ENCODE measurements around the gene CENPS.
"Not testable (repeated sequence)": the region's sequence is repeated elsewhere in the genome, so short reads cannot be mapped to it uniquely, and the experiment has no call there.

CENPS gene

GRCh38 chr1:10401281-10401680, 29.0 kb upstream of the CENPS start:
- H3K27ac ChIP-seq (ENCODE audit: poor library complexity, severe bottlenecking) = no peak overlapping the region
- no peaks in the 10 kb centered on the region for H3K27me3 ChIP-seq (ENCODE audit: insufficient read depth, poor library complexity, severe bottlenecking)
- peaks cover 56% of the 10 kb centered on the region for H3K36me3 ChIP-seq (ENCODE audit: low read depth)
- H3K4me3 ChIP-seq (ENCODE audit: severe bottlenecking) = no peak overlapping the region
- TF ChIP-seq, protein P1, sequence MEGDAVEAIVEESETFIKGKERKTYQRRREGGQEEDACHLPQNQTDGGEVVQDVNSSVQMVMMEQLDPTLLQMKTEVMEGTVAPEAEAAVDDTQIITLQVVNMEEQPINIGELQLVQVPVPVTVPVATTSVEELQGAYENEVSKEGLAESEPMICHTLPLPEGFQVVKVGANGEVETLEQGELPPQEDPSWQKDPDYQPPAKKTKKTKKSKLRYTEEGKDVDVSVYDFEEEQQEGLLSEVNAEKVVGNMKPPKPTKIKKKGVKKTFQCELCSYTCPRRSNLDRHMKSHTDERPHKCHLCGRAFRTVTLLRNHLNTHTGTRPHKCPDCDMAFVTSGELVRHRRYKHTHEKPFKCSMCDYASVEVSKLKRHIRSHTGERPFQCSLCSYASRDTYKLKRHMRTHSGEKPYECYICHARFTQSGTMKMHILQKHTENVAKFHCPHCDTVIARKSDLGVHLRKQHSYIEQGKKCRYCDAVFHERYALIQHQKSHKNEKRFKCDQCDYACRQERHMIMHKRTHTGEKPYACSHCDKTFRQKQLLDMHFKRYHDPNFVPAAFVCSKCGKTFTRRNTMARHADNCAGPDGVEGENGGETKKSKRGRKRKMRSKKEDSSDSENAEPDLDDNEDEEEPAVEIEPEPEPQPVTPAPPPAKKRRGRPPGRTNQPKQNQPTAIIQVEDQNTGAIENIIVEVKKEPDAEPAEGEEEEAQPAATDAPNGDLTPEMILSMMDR (IDR thresholded peaks at IDR 0.05; ENCODE audit: poor library complexity, severe bottlenecking) = no peak
- DNase-seq (ENCODE audit: low spot score) (no peak), ATAC-seq (ENCODE audit: low read depth) (no peak)
- no peaks in the 10 kb centered on the region for H3K9me3 ChIP-seq (ENCODE audit: severe bottlenecking)
- H3K4me1 ChIP-seq (ENCODE audit: insufficient read depth, poor library complexity, severe bottlenecking) = peaks cover 16% of the 10 kb centered on the region

GRCh38 chr1:10402729-10403274, 27.4 kb upstream of the CENPS start:
- Histone ChIP-seq H3K9me3 (ENCODE audit: severe bottlenecking) (no peaks in the 10 kb centered on the region), H3K27ac (ENCODE audit: poor library complexity, severe bottlenecking) (peak overlapping the region; percentile 3), H3K27me3 (ENCODE audit: insufficient read depth, poor library complexity, severe bottlenecking) (no peaks in the 10 kb centered on the region), H3K4me3 (ENCODE audit: severe bottlenecking) (no peak overlapping the region), H3K36me3 (ENCODE audit: low read depth) (peaks cover 70% of the 10 kb centered on the region), H3K4me1 (ENCODE audit: insufficient read depth, poor library complexity, severe bottlenecking) (peaks cover 16% of the 10 kb centered on the region)
- DNase-seq (ENCODE audit: low spot score) (no peak), ATAC-seq (ENCODE audit: low read depth) (no peak)
- TF ChIP-seq, protein P1 (IDR thresholded peaks at IDR 0.05; ENCODE audit: poor library complexity, severe bottlenecking) = no peak

DNA sequence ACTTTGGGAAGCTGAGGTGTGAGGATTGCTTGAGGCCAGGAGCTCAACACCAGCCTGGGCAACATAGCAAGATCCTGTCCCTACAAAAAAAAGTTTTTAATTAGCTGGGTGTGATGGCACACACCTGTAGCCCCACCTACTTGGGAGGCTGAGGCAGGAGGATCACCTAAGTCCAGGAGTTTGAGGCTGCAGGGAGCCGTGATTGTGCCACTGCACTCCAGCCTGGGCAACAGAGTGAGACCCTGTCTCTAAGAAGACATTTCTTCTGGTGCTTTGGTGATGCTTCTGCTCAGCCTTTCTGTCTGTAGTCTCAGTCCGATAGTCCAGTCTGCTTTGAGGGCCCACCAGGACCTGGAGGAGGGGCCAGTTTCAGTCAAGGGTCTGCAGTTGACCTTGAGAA, 23.0 kb upstream of the CENPS start:
- Histone ChIP-seq H3K4me1 (ENCODE audit: insufficient read depth, poor library complexity, severe bottlenecking) (peaks cover 6% of the 10 kb centered on the region), H3K27me3 (ENCODE audit: insufficient read depth, poor library complexity, severe bottlenecking) (no peaks in the 10 kb centered on the region), H3K4me3 (ENCODE audit: severe bottlenecking) (no peak overlapping the region), H3K9me3 (ENCODE audit: severe bottlenecking) (no peaks in the 10 kb centered on the region), H3K27ac (ENCODE audit: poor library complexity, severe bottlenecking) (no peak overlapping the region), H3K36me3 (ENCODE audit: low read depth) (peaks cover 92% of the 10 kb centered on the region)
- TF ChIP-seq, protein P1 (IDR thresholded peaks at IDR 0.05; ENCODE audit: poor library complexity, severe bottlenecking) = no peak
- no peak for ATAC-seq (ENCODE audit: low read depth)
- DNase-seq (ENCODE audit: low spot score) = no peak

DNA sequence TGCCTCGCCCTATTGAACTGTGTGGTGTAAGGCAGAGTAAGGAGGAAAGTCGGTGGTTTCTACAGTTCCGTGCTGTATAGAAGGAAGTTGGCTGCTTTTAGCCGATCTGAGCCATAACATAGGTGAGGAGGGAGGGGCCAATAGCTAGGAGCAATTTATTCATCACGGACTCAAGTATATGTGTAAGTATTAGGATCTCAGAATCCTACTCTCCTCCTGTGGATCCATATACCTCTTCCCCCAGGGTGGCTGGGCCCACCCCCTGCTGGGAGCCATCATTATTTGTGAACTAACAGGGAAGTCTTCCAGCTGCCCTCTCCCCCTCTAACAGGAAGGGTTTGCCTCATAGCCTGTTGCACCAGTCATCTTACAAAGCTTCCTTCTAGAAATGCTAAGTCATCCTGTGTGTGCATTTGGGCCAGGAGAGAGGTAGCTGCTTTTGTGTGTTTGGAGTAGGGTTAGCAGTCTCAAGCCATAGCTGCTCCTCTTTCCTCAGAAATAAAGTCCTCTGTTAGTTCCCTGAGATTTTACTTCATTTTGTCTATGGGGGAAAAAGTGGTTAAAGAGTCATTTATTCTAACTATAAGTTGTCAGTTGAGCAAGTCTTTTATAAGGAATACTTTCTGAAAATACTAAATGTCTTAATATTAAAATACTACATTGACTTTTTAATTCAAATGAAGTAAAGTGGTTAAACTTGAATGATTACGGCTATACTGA, 14.9 kb upstream of the CENPS start:
- H3K27ac ChIP-seq (ENCODE audit: poor library complexity, severe bottlenecking) = no peak overlapping the region
- no peak overlapping the region for H3K4me3 ChIP-seq (ENCODE audit: severe bottlenecking)
- peaks cover 92% of the 10 kb centered on the region for H3K36me3 ChIP-seq (ENCODE audit: low read depth)
- DNase-seq (ENCODE audit: low spot score) = no peak
- no peaks in the 10 kb centered on the region for H3K9me3 ChIP-seq (ENCODE audit: severe bottlenecking)
- no peaks in the 10 kb centered on the region for H3K27me3 ChIP-seq (ENCODE audit: insufficient read depth, poor library complexity, severe bottlenecking)
- ATAC-seq (ENCODE audit: low read depth) = no peak
- H3K4me1 ChIP-seq (ENCODE audit: insufficient read depth, poor library complexity, severe bottlenecking) = no peaks in the 10 kb centered on the region
- TF ChIP-seq, protein P1 (IDR thresholded peaks at IDR 0.05; ENCODE audit: poor library complexity, severe bottlenecking) = no peak

DNA sequence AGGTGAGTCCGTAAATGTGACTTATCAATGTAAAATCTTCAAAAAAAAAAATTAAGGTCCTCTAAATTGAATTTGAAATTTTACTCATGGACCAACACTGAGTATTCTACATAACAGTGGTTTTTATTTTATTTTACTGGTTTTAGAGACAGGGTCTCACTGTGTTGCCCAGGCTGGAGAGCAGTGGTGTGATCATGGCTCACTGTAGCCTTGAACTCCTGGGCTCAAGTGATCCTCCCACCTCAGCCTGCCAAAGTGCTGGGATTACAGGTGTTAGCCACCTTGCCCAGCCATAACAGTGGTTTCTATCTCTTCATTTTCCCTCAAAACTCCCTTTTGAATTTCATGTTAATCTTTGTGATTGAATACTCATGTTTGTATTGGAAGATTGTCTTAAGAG, 14.3 kb upstream of the CENPS start:
- ATAC-seq (ENCODE audit: low read depth); H3K27ac ChIP-seq (ENCODE audit: poor library complexity, severe bottlenecking); H3K9me3 ChIP-seq (ENCODE audit: severe bottlenecking); DNase-seq (ENCODE audit: low spot score); H3K27me3 ChIP-seq (ENCODE audit: insufficient read depth, poor library complexity, severe bottlenecking); H3K4me3 ChIP-seq (ENCODE audit: severe bottlenecking); H3K4me1 ChIP-seq (ENCODE audit: insufficient read depth, poor library complexity, severe bottlenecking): not testable (repeated sequence)
- peaks cover 92% of the 10 kb centered on the region for H3K36me3 ChIP-seq (ENCODE audit: low read depth)

DNA sequence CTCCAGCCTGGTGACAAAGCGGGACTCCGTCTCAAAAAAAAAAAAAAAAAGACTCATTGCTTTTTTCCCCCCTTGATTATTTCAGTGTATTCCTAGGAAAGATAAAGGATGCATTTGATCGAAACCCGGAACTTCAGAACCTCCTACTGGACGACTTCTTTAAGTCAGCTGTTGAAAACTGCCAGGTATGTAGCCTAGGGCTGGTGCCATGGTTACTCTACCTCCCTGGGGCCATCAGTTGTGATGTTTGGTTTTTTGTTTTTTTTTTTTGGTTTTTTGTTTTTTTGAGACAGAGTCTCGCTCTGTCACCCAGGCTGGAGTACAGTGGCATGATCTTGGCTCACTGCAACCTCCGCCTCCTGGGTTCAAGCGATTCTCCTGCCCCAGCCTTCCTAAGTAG, 11.5 kb upstream of the CENPS start:
- not testable (repeated sequence) for H3K9me3 ChIP-seq (ENCODE audit: severe bottlenecking); H3K27me3 ChIP-seq (ENCODE audit: insufficient read depth, poor library complexity, severe bottlenecking); DNase-seq (ENCODE audit: low spot score); H3K27ac ChIP-seq (ENCODE audit: poor library complexity, severe bottlenecking); H3K4me1 ChIP-seq (ENCODE audit: insufficient read depth, poor library complexity, severe bottlenecking); ATAC-seq (ENCODE audit: low read depth); H3K4me3 ChIP-seq (ENCODE audit: severe bottlenecking)
- H3K36me3 ChIP-seq (ENCODE audit: low read depth) = peaks cover 68% of the 10 kb centered on the region

All from RWPE2 (cell line).